ENCODE data around the gene RSU1. TPM values are rescaled to one million over a fixed set of nuclear protein-coding genes. Genes with fewer than 3 reads are reported as not detected.

The RSU1 gene
- total RNA-seq, 1 donor from 2014 or later, result 29.0 TPM

DNA sequence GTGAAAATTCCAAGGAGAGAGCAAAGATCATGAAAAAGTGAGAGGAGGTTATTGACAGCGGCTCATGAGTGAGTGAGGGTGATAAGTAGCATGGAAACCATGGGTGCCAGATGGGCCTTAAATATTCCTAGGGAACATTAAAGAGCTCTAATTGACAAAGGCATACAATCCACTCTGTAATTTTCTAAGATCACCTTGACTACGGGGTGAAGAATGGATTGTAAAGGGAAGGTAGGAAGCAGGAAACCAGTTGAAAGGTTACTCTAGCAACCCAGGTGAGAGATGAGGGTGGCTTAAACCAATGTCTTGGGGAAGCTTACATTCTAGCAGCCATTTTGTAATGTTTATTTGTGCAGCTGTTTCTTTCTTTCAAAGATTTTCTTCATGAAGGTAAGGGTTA is 75.7 kb downstream of the RSU1 start:
- peaks cover 27% of the 10 kb centered on the region for H3K36me3 Mint-ChIP-seq (ENCODE audit: insufficient read depth)
- peaks cover 2% of the 10 kb centered on the region for H3K4me1 Mint-ChIP-seq (ENCODE audit: low read depth)
- no peak overlapping the region for H3K4me3 Mint-ChIP-seq (ENCODE audit: low read depth)
- TF ChIP-seq, protein P1, sequence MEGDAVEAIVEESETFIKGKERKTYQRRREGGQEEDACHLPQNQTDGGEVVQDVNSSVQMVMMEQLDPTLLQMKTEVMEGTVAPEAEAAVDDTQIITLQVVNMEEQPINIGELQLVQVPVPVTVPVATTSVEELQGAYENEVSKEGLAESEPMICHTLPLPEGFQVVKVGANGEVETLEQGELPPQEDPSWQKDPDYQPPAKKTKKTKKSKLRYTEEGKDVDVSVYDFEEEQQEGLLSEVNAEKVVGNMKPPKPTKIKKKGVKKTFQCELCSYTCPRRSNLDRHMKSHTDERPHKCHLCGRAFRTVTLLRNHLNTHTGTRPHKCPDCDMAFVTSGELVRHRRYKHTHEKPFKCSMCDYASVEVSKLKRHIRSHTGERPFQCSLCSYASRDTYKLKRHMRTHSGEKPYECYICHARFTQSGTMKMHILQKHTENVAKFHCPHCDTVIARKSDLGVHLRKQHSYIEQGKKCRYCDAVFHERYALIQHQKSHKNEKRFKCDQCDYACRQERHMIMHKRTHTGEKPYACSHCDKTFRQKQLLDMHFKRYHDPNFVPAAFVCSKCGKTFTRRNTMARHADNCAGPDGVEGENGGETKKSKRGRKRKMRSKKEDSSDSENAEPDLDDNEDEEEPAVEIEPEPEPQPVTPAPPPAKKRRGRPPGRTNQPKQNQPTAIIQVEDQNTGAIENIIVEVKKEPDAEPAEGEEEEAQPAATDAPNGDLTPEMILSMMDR (IDR thresholded peaks at IDR 0.05; ENCODE audit: unreplicated experiment), result no peak
- no peak for DNase-seq (ENCODE audit: low spot score, unreplicated experiment)
- no peak overlapping the region for H3K27ac Mint-ChIP-seq
- H3K27me3 Mint-ChIP-seq, result peaks cover 10% of the 10 kb centered on the region
- peaks cover 21% of the 10 kb centered on the region for H3K9me3 Mint-ChIP-seq (ENCODE audit: low read depth)

DNA sequence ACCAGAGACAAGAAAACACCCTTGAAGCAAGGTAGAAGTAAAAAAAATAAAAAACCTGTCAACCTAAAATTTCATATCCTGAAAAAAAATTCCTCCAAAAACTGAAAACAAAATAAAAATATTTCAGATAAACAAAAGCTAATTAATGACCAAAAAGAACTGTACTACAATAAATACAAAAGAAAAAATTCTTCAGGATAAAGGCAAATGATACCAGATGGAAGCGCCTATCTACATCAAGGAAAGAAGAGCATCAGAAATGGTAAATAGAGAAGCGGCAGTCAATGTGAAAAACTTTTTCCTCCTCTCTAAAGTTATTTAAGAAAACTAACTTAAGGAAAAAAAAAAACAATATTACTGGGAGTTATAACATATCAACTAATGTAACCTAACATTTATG is 79.8 kb downstream of the RSU1 start:
- Mint-ChIP-seq H3K27ac (no peak overlapping the region), H3K4me3 (ENCODE audit: low read depth) (no peak overlapping the region), H3K27me3 (peaks cover 2% of the 10 kb centered on the region), H3K36me3 (ENCODE audit: insufficient read depth) (peaks cover 38% of the 10 kb centered on the region), H3K9me3 (ENCODE audit: low read depth) (peaks cover 32% of the 10 kb centered on the region), H3K4me1 (ENCODE audit: low read depth) (peaks cover 9% of the 10 kb centered on the region)
- DNase-seq (ENCODE audit: low spot score, unreplicated experiment), result no peak
- TF ChIP-seq, protein P1 (IDR thresholded peaks at IDR 0.05; ENCODE audit: unreplicated experiment), result no peak

GRCh38 chr10:16735671-16736070 is 81.6 kb downstream of the RSU1 start:
- peaks cover 2% of the 10 kb centered on the region for H3K27me3 Mint-ChIP-seq
- TF ChIP-seq, protein P1 (IDR thresholded peaks at IDR 0.05; ENCODE audit: unreplicated experiment), result no peak
- H3K9me3 Mint-ChIP-seq (ENCODE audit: low read depth), result peaks cover 32% of the 10 kb centered on the region
- peaks cover 37% of the 10 kb centered on the region for H3K36me3 Mint-ChIP-seq (ENCODE audit: insufficient read depth)
- H3K27ac Mint-ChIP-seq, result no peak overlapping the region
- peaks cover 9% of the 10 kb centered on the region for H3K4me1 Mint-ChIP-seq (ENCODE audit: low read depth)
- no peak overlapping the region for H3K4me3 Mint-ChIP-seq (ENCODE audit: low read depth)
- no peak for DNase-seq (ENCODE audit: low spot score, unreplicated experiment)

- H3K4me3 Mint-ChIP-seq (ENCODE audit: low read depth), result no peak overlapping the region
- H3K4me1 Mint-ChIP-seq (ENCODE audit: low read depth), result peaks cover 9% of the 10 kb centered on the region
- no peak for DNase-seq (ENCODE audit: low spot score, unreplicated experiment)
- H3K27ac Mint-ChIP-seq, result no peak overlapping the region
- TF ChIP-seq, protein P1 (IDR thresholded peaks at IDR 0.05; ENCODE audit: unreplicated experiment), result no peak
- H3K9me3 Mint-ChIP-seq (ENCODE audit: low read depth), result peaks cover 33% of the 10 kb centered on the region
- H3K27me3 Mint-ChIP-seq, result peaks cover 2% of the 10 kb centered on the region
- H3K36me3 Mint-ChIP-seq (ENCODE audit: insufficient read depth), result peaks cover 31% of the 10 kb centered on the region
These were observed 84.8 kb downstream of the RSU1 start for GRCh38 chr10:16732376-16732775.

DNA sequence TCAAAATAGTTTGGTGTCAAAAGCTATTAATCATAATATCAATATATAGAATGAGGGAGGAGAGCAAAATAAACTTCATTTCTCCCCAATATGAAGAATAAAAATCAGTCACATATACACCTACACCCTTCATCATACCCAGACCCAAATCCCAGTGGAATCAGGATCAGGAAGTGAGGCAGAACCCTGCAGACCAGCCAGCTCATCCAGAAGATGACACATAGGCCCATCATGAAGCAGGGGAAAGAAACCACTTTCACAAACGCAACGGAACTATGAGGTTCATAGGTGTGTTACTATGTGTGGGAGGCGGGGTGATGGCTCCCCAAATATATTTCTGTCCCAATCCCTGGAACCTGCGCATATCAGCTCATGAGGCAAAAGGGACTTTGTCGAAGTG is 89.0 kb downstream of the RSU1 start:
- Mint-ChIP-seq H3K36me3 (ENCODE audit: insufficient read depth) (peaks cover 18% of the 10 kb centered on the region), H3K27me3 (no peaks in the 10 kb centered on the region), H3K9me3 (ENCODE audit: low read depth) (peaks cover 17% of the 10 kb centered on the region), H3K4me1 (ENCODE audit: low read depth) (no peaks in the 10 kb centered on the region), H3K27ac (no peak overlapping the region), H3K4me3 (ENCODE audit: low read depth) (no peak overlapping the region)
- TF ChIP-seq, protein P1 (IDR thresholded peaks at IDR 0.05; ENCODE audit: unreplicated experiment), result no peak
- no peak for DNase-seq (ENCODE audit: low spot score, unreplicated experiment)

Measured in progenitor cell of endocrine pancreas (in vitro differentiated cells).